Mesenchymal stem cell (in vitro differentiated cells and primary cell): ENCODE data around the gene LXN.

Experiments used
- DNase-seq: peaks from one replicate; pipeline ENCODE4 v3.0.0-alpha.2; 2013
- H2AFZ ChIP-seq: one replicate; pipeline ENCODE4 v1.6.1; 2013; ENCODE audit warnings: low read depth, mild to moderate bottlenecking, control low read depth, inconsistent platforms, low read length, moderate library complexity
- H2AK5ac ChIP-seq: 2 replicates; pipeline ENCODE4 v1.6.1; 2013; ENCODE audit warnings: low read length, moderate library complexity, mild to moderate bottlenecking, inconsistent platforms; ENCODE audit not compliant: severe bottlenecking
- H2BK120ac ChIP-seq: one replicate; pipeline ENCODE4 v1.6.1; 2013; ENCODE audit warnings: low read depth, mild to moderate bottlenecking, inconsistent platforms, low read length, moderate library complexity
- H2BK12ac ChIP-seq, 2 experiments: one replicate each; pipeline ENCODE4 v1.6.1; 2013; ENCODE audit warnings: inconsistent platforms in 2 of 2, low read length in 2 of 2, mild to moderate bottlenecking in 2 of 2, moderate library complexity in 2 of 2, control low read depth in 1 of 2
- H2BK15ac ChIP-seq: one replicate; pipeline ENCODE4 v1.6.1; 2013; ENCODE audit warnings: mild to moderate bottlenecking, low read depth, inconsistent platforms; ENCODE audit not compliant: poor library complexity, severe bottlenecking
- H2BK5ac ChIP-seq: 2 replicates; pipeline ENCODE4 v1.6.1; 2013; ENCODE audit warnings: low read depth, mild to moderate bottlenecking, low read length, control low read depth, inconsistent platforms; ENCODE audit not compliant: poor library complexity, severe bottlenecking
- H3K14ac ChIP-seq, 2 experiments: one replicate each; pipeline ENCODE4 v1.6.1; 2013; ENCODE audit warnings: inconsistent platforms in 2 of 2, low read length in 2 of 2, control low read depth in 1 of 2, mild to moderate bottlenecking in 1 of 2, moderate library complexity in 1 of 2
- H3K18ac ChIP-seq, 2 experiments: one replicate each; pipeline ENCODE4 v1.6.1; 2013; ENCODE audit warnings: inconsistent platforms in 2 of 2, low read length in 2 of 2, control low read depth in 1 of 2, low read depth in 1 of 2, mild to moderate bottlenecking in 1 of 2
- H3K23ac ChIP-seq, 2 experiments: one replicate each; pipeline ENCODE4 v1.6.1; 2013; ENCODE audit warnings: inconsistent platforms in 2 of 2, low read length in 2 of 2, mild to moderate bottlenecking in 2 of 2, moderate library complexity in 2 of 2, control low read depth in 1 of 2
- H3K27ac ChIP-seq: 2 replicates; pipeline ENCODE4 v1.5.1; 2013; ENCODE audit warnings: mild to moderate bottlenecking, moderate library complexity, low read length, control low read depth, inconsistent platforms; ENCODE audit not compliant: poor library complexity, severe bottlenecking
- H3K27me3 ChIP-seq, 2 experiments: 2 replicates each; pipeline versions ENCODE4 v1.6.1 to v1.7.0; 2013; ENCODE audit warnings: low read length in 2 of 2, mild to moderate bottlenecking in 2 of 2, moderate library complexity in 2 of 2, control low read depth in 1 of 2, inconsistent platforms in 1 of 2; ENCODE audit not compliant: control insufficient read depth in 1 of 2, insufficient read depth in 1 of 2
- H3K36me3 ChIP-seq, 2 experiments: 2 replicates each; pipeline versions ENCODE4 v1.6.1 to v1.7.0; 2013; ENCODE audit warnings: low read length in 2 of 2, control low read depth in 1 of 2, inconsistent platforms in 1 of 2, low read depth in 1 of 2, mild to moderate bottlenecking in 1 of 2; ENCODE audit not compliant: insufficient read depth in 2 of 2, control insufficient read depth in 1 of 2
- H3K4ac ChIP-seq, 2 experiments: one replicate each; pipeline ENCODE4 v1.6.1; 2013; ENCODE audit warnings: inconsistent platforms in 2 of 2, low read length in 2 of 2, mild to moderate bottlenecking in 2 of 2, moderate library complexity in 2 of 2, control low read depth in 1 of 2, low read depth in 1 of 2
- H3K4me1 ChIP-seq: 2 replicates; pipeline ENCODE4 v1.6.1; 2013; ENCODE audit warnings: low read depth, low read length, control low read depth; ENCODE audit not compliant: control insufficient read depth, insufficient read depth
- H3K4me2 ChIP-seq: 2 replicates; pipeline ENCODE4 v1.6.1; 2013; ENCODE audit warnings: low read length, mild to moderate bottlenecking, inconsistent platforms; ENCODE audit not compliant: poor library complexity, severe bottlenecking
- H3K4me3 ChIP-seq, 2 experiments: 2 replicates each; pipeline versions ENCODE4 v1.5.1 to v1.7.0; 2013; ENCODE audit warnings: low read length in 2 of 2, mild to moderate bottlenecking in 2 of 2, control low read depth in 1 of 2, low read depth in 1 of 2; ENCODE audit not compliant: insufficient read depth in 1 of 2
- H3K79me1 ChIP-seq: replicated peaks from 2 replicates; pipeline ENCODE4 v1.6.1; 2013; ENCODE audit warnings: mild to moderate bottlenecking, control low read depth, low read length, inconsistent platforms; ENCODE audit not compliant: poor library complexity, severe bottlenecking
- H3K9ac ChIP-seq: 2 replicates; pipeline ENCODE4 v1.7.0; 2013; ENCODE audit warnings: mild to moderate bottlenecking, low read length, moderate library complexity
- H3K9me3 ChIP-seq: 2 replicates; pipeline ENCODE4 v1.7.0; 2013; ENCODE audit warnings: mild to moderate bottlenecking, low read length; ENCODE audit not compliant: control insufficient read depth
- H4K8ac ChIP-seq: one replicate; pipeline ENCODE4 v1.6.1; 2013; ENCODE audit warnings: inconsistent platforms, mild to moderate bottlenecking, low read length, moderate library complexity
- H4K91ac ChIP-seq: one replicate; pipeline ENCODE4 v1.6.1; 2013; ENCODE audit warnings: mild to moderate bottlenecking, low read length, inconsistent platforms
- WGBS: methylation state at CpG from one replicate; pipeline ENCODE4 v1.1.7; 2013; ENCODE audit warnings: mixed read lengths; 5-methylcytosine and 5-hydroxymethylcytosine counted together

LXN gene

DNA sequence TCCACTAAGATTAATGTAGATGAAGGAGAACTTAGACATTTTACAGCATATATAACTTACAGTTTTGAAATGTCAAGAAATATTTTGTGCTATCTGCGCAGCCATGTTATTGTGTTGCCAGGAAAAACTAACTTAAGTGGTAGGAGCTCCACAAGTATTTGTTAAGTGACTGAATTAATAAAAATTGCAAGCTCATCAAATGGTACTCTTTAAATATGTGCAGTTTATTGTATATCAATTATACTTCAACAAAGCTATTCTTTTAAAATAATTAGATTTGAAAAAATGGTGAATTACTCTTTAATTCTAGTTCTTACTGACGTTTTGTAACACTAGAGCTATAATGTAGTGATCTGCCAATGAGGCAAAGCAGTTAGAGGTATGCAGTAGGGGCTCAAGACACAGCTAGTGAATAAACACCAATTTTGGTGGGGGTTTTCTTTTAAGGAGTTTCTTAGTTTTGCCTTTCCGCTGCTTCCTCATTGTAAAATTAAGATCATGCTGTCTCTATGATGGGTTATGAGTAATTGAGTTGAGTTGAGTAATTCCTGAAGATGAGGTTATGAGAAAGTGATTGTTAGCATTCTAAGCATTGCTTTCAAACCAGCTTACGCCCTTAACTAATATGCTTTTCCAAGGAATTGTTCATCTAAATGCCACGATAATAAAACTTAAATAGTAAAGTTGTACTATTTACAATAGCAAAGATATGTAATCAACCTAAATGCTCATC lies 10.9 kb upstream of the LXN start:
- H3K27me3 ChIP-seq = no peaks in the 10 kb centered on the region
- no peak overlapping the region for H3K18ac ChIP-seq
- peaks cover 3 to 40% of the 10 kb centered on the region in 2 experiments for H3K36me3 ChIP-seq
- 99% methylated on average over 3 of the region's 5 CpGs for whole genome bisulfite sequencing
- H3K79me1 ChIP-seq = no peaks in the 10 kb centered on the region
- no peak overlapping the region for H3K4me2 ChIP-seq
- no peak overlapping the region for H3K27ac ChIP-seq
- H3K4me1 ChIP-seq = no peaks in the 10 kb centered on the region
- H3K9ac ChIP-seq = peak overlapping the region; percentile 33
- no peak overlapping the region for H2BK15ac ChIP-seq
- H3K9me3 ChIP-seq = no peaks in the 10 kb centered on the region
- H3K14ac ChIP-seq = no peak overlapping the region
- no peak overlapping the region for H2AK5ac ChIP-seq
- no peak overlapping the region for H4K91ac ChIP-seq
- no peak overlapping the region for H2AFZ ChIP-seq
- no peak overlapping the region for H3K23ac ChIP-seq
- H2BK12ac ChIP-seq = no peak overlapping the region
- H2BK120ac ChIP-seq = no peak overlapping the region
- no peak overlapping the region for H3K4me3 ChIP-seq
- no peak overlapping the region for H2BK5ac ChIP-seq
- no peak overlapping the region for H3K4ac ChIP-seq
- no peak overlapping the region for H4K8ac ChIP-seq
- DNase-seq = peak; percentile 14

- Histone ChIP-seq H3K4me2 (no peak overlapping the region), H3K9ac (no peak overlapping the region), H3K79me1 (peaks cover 3% of the 10 kb centered on the region), H2BK15ac (no peak overlapping the region), H2BK12ac (no peak overlapping the region), H4K8ac (no peak overlapping the region), H3K4me1 (no peaks in the 10 kb centered on the region), H2BK5ac (no peak overlapping the region), H3K27ac (no peak overlapping the region), H3K23ac (no peak overlapping the region), H3K36me3 (peaks cover 6 to 48% of the 10 kb centered on the region in 2 experiments), H3K14ac (no peak overlapping the region), H2BK120ac (no peak overlapping the region), H2AFZ (no peak overlapping the region), H4K91ac (no peak overlapping the region), H3K4ac (no peak overlapping the region), H3K4me3 (no peak overlapping the region), H2AK5ac (no peak overlapping the region), H3K9me3 (no peaks in the 10 kb centered on the region), H3K18ac (no peak overlapping the region), H3K27me3 (no peaks in the 10 kb centered on the region)
- WGBS = 100% methylated on average over 2 of the region's 2 CpGs
- DNase-seq = no peak
Observed at GRCh38 chr3:158680861-158681260, 8.4 kb upstream of the LXN start.

DNA sequence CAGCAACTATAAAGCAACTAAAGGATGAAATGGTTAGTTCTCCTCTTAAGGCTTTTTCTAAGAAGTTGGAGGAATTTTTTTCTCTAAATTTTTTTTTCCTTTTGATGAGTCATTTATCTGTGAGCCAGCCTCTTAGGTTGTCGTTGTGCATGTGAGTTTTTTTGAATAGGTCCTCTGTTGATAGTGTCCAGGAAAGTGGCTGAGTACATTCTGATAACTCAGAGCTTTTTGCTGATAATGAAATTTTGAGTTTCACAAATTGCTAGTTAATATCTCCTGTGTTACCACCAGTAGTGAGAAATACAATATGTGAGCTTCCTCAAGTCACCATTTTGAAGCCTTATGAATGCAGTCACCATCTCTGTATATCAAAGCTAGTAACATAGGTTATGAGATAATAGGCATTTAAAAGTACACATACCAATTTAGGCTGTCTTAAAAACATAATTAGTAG lies 7.1 kb upstream of the LXN start:
- peak; percentile 41 for DNase-seq
- Histone ChIP-seq H3K4me1 (no peaks in the 10 kb centered on the region), H3K14ac (no peak overlapping the region)

DNA sequence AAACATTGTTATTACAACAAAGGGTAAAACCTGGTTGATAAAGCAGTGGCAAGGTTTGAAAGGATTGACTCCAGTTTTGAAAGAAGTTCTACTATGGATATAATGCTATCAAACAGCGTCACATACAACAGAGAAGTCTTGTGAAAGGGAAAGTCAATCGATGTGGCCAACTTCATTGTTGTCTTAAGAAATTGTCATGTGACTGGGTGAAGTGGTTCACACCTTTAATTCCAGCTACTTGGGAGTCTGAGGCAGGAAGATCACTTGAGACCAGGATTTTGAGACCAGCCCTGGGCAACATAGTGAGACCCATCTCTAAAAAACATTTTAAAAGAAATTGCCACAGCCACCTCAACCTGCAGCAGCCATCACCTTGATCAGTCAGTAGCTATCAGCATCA lies 6.2 kb upstream of the LXN start:
- Histone ChIP-seq H3K27ac (no peak overlapping the region), H3K9me3 (no peaks in the 10 kb centered on the region), H3K18ac (no peak overlapping the region), H3K36me3 (peaks cover 3 to 37% of the 10 kb centered on the region in 2 experiments), H3K4me3 (no peak overlapping the region), H3K79me1 (peaks cover 6% of the 10 kb centered on the region), H3K27me3 (no peaks in the 10 kb centered on the region), H3K9ac (no peak overlapping the region), H3K4ac (no peak overlapping the region), H2AFZ (no peak overlapping the region), H3K14ac (no peak overlapping the region), H3K4me2 (no peak overlapping the region), H3K23ac (no peak overlapping the region), H2BK12ac (no peak overlapping the region), H4K8ac (no peak overlapping the region), H4K91ac (no peak overlapping the region), H2BK120ac (no peak overlapping the region), H2BK15ac (no peak overlapping the region), H2AK5ac (no peak overlapping the region), H3K4me1 (no peaks in the 10 kb centered on the region), H2BK5ac (no peak overlapping the region)
- WGBS = 91% methylated on average over 2 of the region's 2 CpGs
- DNase-seq = no peak

More for the DNA sequence above, 7.1 kb upstream of the LXN start:
- Histone ChIP-seq H3K23ac (no peak overlapping the region), H4K91ac (no peak overlapping the region), H3K9me3 (no peaks in the 10 kb centered on the region), H3K4me2 (no peak overlapping the region), H3K9ac (no peak overlapping the region), H3K4ac (no peak overlapping the region), H3K36me3 (peaks cover 6 to 36% of the 10 kb centered on the region in 2 experiments), H3K18ac (no peak overlapping the region), H3K4me3 (no peak overlapping the region), H3K27me3 (no peaks in the 10 kb centered on the region), H2AFZ (no peak overlapping the region), H3K27ac (no peak overlapping the region), H2AK5ac (no peak overlapping the region), H3K79me1 (peaks cover 3% of the 10 kb centered on the region), H4K8ac (no peak overlapping the region), H2BK15ac (no peak overlapping the region), H2BK5ac (no peak overlapping the region), H2BK12ac (no peak overlapping the region), H2BK120ac (no peak overlapping the region)
- WGBS = 0% methylated on average over 1 of the region's 1 CpG
